Aorta (tissue), 5 donors: ENCODE measurements around the gene CPEB1. TPM values are rescaled to one million over a fixed set of nuclear protein-coding genes. Genes with fewer than 3 reads are reported as not detected.
"Not testable (repeated sequence)": the region's sequence is repeated elsewhere in the genome, so short reads cannot be mapped to it uniquely, and the experiment has no call there.

Experiments
- ATAC-seq: fragments of 200-7000 bp; cut with Tn5 transposase; one replicate; pipeline ENCODE4 v1.9.1; 2022; ENCODE audit warnings: moderate library complexity; ENCODE audit not compliant: low FRiP score
- DNase-seq, 2 donors: peaks; one replicate each; pipeline ENCODE4 v3.0.0-alpha.2; 2020
- H3K27ac ChIP-seq, 2 donors: one replicate each; pipeline ENCODE4 v1.5.1; 2013; ENCODE audit warnings: low read length in 2 of 2, mild to moderate bottlenecking in 2 of 2, moderate library complexity in 2 of 2, control low read depth in 1 of 2, inconsistent platforms in 1 of 2, low read depth in 1 of 2
- H3K27me3 ChIP-seq, 2 donors: one replicate each; pipeline ENCODE4 v1.6.1; 2013; ENCODE audit warnings: control low read depth in 1 of 2, low read length in 1 of 2, mild to moderate bottlenecking in 1 of 2, moderate library complexity in 1 of 2; ENCODE audit not compliant: insufficient read depth in 2 of 2, control insufficient read depth in 1 of 2
- H3K36me3 ChIP-seq, 2 donors: one replicate each; pipeline ENCODE4 v1.6.1; 2013; ENCODE audit warnings: control low read depth in 1 of 2, low read length in 1 of 2, mild to moderate bottlenecking in 1 of 2; ENCODE audit not compliant: insufficient read depth in 2 of 2, control insufficient read depth in 1 of 2
- H3K4me1 ChIP-seq, 2 donors: one replicate each; pipeline ENCODE4 v1.6.1; 2013; ENCODE audit warnings: low read length in 2 of 2, control low read depth in 1 of 2, mild to moderate bottlenecking in 1 of 2, moderate library complexity in 1 of 2; ENCODE audit not compliant: insufficient read depth in 2 of 2, control insufficient read depth in 1 of 2
- H3K4me3 ChIP-seq, 2 donors: one replicate each; pipeline ENCODE4 v1.5.1; 2013; ENCODE audit warnings: low read length in 2 of 2, control low read depth in 1 of 2, mild to moderate bottlenecking in 1 of 2
- H3K9me3 ChIP-seq: one replicate; pipeline ENCODE4 v1.6.1; 2013; ENCODE audit warnings: mild to moderate bottlenecking, low read length; ENCODE audit not compliant: control insufficient read depth
- WGBS, 2 donors: extraction: QIAGEN DNeasy Blood & Tissue Kit; methylation state at CpG; one replicate each; pipeline ENCODE4 v1.1.7; 2013; 5-methylcytosine and 5-hydroxymethylcytosine counted together
- intact Hi-C, 2 donors: fragments of 100-400 bp; cut with DNase I; formaldehyde crosslinking; loops; one replicate each; pipeline versions ENCODE4 v1.14.2 to v1.15.0; 2022
- polyA plus RNA-seq, 2 donors: library from polyadenylated mRNA; stranded (reverse); fragments of 200-250 nt; gene quantifications; one replicate each; pipeline ENCODE4 v1.2.3, GENCODE V29; 2013
- total RNA-seq, 2 donors: library from RNA; stranded (reverse); fragmentation: NEBNext Ultra II Directional; extraction: Animal tissue kit (Norgen Biotek cat#: 25700); gene quantifications; one replicate each; pipeline ENCODE4 v1.2.1, GENCODE V29; 2021
- donor health status: healthy with polysubstance abuse.
- donor health status: Bipolar disorder and iron deficiency.
- donor health status: DM: no; HTN: no; CAD: no.
- donor health status: DM: no; HTN: no; CAD: no.
- donor health status: DM: yes; HTN: yes; CAD: no.

Gene CPEB1
- total and polyA plus RNA-seq, 4 donors, result 0.88 to 10.3 (median 2.6) TPM

DNA sequence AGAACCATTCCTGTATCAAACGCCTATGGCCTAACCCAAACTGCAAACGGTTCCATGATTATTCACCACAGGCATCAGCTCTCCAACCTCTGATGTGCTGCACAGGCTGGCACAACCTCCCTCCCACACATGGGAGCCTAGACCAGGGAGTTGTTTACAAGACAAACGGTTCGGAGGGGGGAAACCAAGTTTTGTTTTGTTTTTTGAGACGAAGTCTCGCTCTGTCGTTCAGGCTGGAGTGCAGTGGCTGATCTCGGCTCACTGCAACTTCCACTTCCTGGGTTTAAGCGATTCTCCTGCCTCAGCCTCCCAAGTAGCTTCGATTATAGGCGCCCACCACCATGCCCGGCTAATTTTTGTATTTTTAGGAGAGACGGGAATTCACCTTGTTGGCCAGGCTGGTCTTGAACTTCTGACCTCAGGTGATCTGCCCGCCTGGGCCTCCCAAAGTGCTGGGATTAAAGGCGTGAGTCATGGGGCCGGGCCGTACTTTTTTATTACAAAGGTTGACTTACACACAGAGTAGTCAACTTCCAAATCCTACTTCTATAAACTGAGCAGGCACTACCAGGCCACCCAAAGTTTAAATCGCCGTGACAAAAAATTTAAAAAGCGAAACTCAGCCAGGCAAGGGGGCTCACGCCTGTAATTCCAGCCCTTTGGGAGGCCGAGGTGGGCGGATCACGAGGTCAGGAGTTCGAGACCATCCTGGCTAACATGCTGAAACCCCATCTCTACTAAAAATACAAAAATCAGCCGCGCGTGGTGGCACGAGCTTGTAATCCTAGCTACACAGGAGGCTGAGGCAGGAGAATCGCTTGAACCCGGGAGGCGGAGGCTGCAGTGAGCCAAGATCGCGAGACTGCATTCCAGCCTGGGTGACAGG lies 2.0 kb downstream of the CPEB1 start:
- H3K4me1 ChIP-seq, H3K4me3 ChIP-seq, H3K36me3 ChIP-seq, H3K9me3 ChIP-seq, DNase-seq, H3K27ac ChIP-seq, intact Hi-C loops, H3K27me3 ChIP-seq, ATAC-seq: not testable (repeated sequence)
- 88 to 89% methylated on average over 34 of the region's 34 CpGs for WGBS, 2 donors

- DNase-seq, result no peak
- no peaks in the 10 kb centered on the region for H3K4me1 ChIP-seq
- H3K27ac ChIP-seq, result no peak overlapping the region
- H3K36me3 ChIP-seq, result no peaks in the 10 kb centered on the region
- 34 to 40% methylated on average over 3 of the region's 3 CpGs for WGBS, 2 donors
- H3K27me3 ChIP-seq, result no peaks in the 10 kb centered on the region
- H3K9me3 ChIP-seq, result no peaks in the 10 kb centered on the region
- H3K4me3 ChIP-seq, result no peak overlapping the region
- intact Hi-C loops, result no loop called here
- no peak for ATAC-seq
Measured at GRCh38 chr15:82643992-82644391, 3.2 kb downstream of the CPEB1 start.

GRCh38 chr15:82642656-82643055 lies 4.5 kb downstream of the CPEB1 start:
- Histone ChIP-seq H3K36me3 (no peaks in the 10 kb centered on the region), H3K4me3 (no peak overlapping the region), H3K27ac (no peak overlapping the region), H3K4me1 (no peaks in the 10 kb centered on the region), H3K27me3 (no peaks in the 10 kb centered on the region), H3K9me3 (no peaks in the 10 kb centered on the region)
- no peak for ATAC-seq
- DNase-seq, result no peak
- intact Hi-C loops, result no loop called here
- 45 to 47% methylated on average over 3 of the region's 3 CpGs for WGBS, 2 donors

DNA sequence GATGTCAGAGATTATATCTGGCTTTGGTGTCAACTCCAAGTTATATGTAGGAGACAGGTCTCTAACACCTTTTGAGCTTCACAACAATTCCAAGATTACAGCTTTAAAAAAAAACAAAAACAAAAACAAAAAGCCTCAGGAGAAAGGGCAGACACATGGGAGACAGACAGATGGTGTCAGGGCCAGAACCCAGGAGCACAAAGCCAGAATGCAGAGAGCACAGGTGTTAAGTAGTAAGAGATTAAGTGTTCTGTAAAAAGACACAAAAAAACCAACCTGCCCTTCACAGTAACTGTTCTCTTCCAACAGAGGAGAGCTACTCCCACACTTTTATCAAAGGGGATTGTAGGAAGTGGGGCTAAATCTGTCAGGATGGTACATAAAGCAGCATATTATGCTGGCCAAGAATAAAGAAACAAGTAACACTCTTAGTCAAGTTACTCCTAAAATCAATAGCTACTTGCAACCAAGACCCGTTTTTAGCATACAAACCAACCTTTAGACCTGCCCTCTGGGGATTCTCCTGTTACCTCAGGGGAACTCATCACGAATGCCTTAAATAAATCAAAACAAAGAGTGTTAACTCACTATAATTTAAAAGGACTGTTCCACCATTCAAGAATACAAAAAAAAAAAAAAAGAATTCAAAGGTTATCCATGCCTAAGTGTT lies 5.9 kb downstream of the CPEB1 start:
- no peak for DNase-seq
- Histone ChIP-seq H3K27me3 (no peaks in the 10 kb centered on the region), H3K4me1 (no peaks in the 10 kb centered on the region), H3K36me3 (peaks cover 0 to 3% of the 10 kb centered on the region in 2 donors), H3K4me3 (no peak overlapping the region), H3K27ac (no peak overlapping the region), H3K9me3 (no peaks in the 10 kb centered on the region)
- WGBS, 2 donors, result 18 to 34% methylated on average over 2 of the region's 2 CpGs
- ATAC-seq, result no peak
- intact Hi-C loops, result no loop called here

DNA sequence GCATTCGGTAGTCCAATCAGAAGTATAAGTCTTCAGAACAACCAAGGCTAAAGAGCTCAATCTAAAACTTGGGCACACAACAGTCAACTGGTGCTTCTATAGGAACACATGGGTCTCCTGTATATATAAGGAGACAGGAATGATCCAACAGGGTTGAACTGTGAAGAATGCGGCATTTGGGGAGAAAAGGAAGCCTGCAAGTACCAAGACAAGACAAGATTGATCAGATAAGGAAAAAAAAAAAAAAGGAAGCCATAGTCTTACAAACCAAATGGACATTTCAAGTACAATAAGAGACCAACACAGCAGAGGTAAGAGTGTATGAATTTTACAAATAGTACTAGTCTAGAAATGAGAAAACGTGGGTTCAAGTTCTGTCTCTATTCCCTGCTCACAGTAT lies 6.5 kb downstream of the CPEB1 start:
- ATAC-seq (no peak), DNase-seq (no peak)
- Histone ChIP-seq H3K27me3 (no peaks in the 10 kb centered on the region), H3K9me3 (no peaks in the 10 kb centered on the region), H3K4me3 (no peak overlapping the region), H3K27ac (no peak overlapping the region), H3K36me3 (peaks cover 0 to 3% of the 10 kb centered on the region in 2 donors), H3K4me1 (no peaks in the 10 kb centered on the region)
- WGBS, 2 donors, result 64 to 70% methylated on average over 3 of the region's 3 CpGs
- intact Hi-C loops, result no loop called here

DNA sequence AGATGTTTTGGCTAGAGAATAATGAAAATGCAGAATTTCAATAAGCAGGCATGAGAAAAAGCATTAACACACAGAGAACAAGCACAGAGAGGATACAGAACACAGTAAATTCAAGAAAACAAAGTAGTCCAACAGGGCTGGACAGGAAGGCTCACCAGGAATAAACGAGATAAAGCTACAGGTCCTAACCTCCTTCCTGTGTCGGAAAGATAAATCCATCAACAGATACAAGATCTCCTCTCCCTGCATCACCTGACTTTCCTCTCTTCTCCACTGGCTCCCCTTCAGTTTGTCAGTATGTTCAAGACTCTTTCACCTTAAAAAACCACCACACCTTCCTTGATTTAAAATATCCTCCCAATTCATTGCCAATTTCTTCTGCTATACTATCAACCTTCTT lies 11.4 kb downstream of the CPEB1 start:
- ATAC-seq (no peak), DNase-seq (no peak)
- intact Hi-C loops, result no loop called here
- Histone ChIP-seq H3K27me3 (no peaks in the 10 kb centered on the region), H3K4me1 (no peaks in the 10 kb centered on the region), H3K27ac (no peak overlapping the region), H3K9me3 (no peaks in the 10 kb centered on the region), H3K36me3 (peaks cover 0 to 3% of the 10 kb centered on the region in 2 donors), H3K4me3 (no peak overlapping the region)
- whole genome bisulfite sequencing, 2 donors, result 56 to 62% methylated on average over 2 of the region's 2 CpGs

- 42 to 43% methylated on average over 4 of the region's 4 CpGs for WGBS, 2 donors
- Histone ChIP-seq H3K9me3 (no peaks in the 10 kb centered on the region), H3K27me3 (no peaks in the 10 kb centered on the region), H3K36me3 (no peaks in the 10 kb centered on the region), H3K4me3 (no peak overlapping the region), H3K4me1 (no peaks in the 10 kb centered on the region), H3K27ac (no peak overlapping the region)
- DNase-seq (no peak), ATAC-seq (no peak)
- intact Hi-C loops, result no loop called here
Measured at GRCh38 chr15:82630033-82630432, 17.1 kb downstream of the CPEB1 start.

- DNase-seq (no peak), ATAC-seq (no peak)
- no peaks in the 10 kb centered on the region for H3K4me1 ChIP-seq
- WGBS, 2 donors, result 71 to 74% methylated on average over 4 of the region's 4 CpGs
- H3K9me3 ChIP-seq, result no peaks in the 10 kb centered on the region
- H3K27ac ChIP-seq, result no peak overlapping the region
- no peak overlapping the region for H3K4me3 ChIP-seq
- intact Hi-C loops, result no loop called here
- no peaks in the 10 kb centered on the region for H3K27me3 ChIP-seq
- no peaks in the 10 kb centered on the region for H3K36me3 ChIP-seq
Measured at GRCh38 chr15:82625136-82625535, 22.0 kb downstream of the CPEB1 start.

DNA sequence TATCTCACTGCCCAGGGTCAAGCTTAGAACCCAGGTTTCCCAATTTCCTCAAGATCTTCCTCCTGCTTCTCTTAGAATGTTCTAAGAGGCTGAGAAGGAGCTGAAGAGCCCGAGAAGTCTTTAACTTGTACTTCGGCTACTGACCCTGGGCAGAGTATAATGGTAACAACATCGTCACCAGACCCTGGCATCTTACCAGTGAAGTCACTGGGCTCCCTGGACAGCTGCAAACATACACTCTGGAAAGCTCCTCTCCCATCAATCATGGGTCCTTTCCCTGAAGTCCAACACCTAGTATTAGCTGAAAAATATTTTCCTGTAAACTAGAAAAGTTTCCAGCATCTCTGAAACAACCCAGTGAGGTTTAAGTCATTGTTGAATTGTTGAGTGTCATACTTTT lies 22.7 kb downstream of the CPEB1 start:
- Histone ChIP-seq H3K36me3 (no peaks in the 10 kb centered on the region), H3K27ac (no peak overlapping the region), H3K9me3 (no peaks in the 10 kb centered on the region), H3K27me3 (no peaks in the 10 kb centered on the region), H3K4me1 (no peaks in the 10 kb centered on the region), H3K4me3 (no peak overlapping the region)
- no peak for ATAC-seq
- 81 to 84% methylated on average over 3 of the region's 3 CpGs for WGBS, 2 donors
- intact Hi-C loops, result no loop called here
- no peak for DNase-seq
